ENCODE data around the gene SLC15A1.

DNA sequence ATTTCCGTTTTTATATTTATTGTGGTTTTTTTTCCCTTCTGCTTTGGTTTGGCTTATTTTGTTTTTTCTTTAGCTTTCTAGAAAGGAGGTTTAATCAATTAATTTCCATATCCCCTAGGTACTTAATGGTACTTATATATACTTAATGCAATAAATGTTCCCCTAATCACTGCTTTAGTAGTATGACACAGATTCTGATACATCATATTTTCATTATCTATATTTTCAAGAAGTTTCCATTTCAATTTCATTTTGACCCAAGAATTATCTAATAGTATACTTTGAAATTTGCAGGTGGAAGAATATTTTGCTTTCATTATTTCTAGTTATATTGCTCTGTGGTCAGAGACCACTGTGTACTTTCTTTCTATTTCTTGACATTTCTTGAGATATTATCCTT lies 109.0 kb downstream of the SLC15A1 start:
- TF ChIP-seq, protein P1, sequence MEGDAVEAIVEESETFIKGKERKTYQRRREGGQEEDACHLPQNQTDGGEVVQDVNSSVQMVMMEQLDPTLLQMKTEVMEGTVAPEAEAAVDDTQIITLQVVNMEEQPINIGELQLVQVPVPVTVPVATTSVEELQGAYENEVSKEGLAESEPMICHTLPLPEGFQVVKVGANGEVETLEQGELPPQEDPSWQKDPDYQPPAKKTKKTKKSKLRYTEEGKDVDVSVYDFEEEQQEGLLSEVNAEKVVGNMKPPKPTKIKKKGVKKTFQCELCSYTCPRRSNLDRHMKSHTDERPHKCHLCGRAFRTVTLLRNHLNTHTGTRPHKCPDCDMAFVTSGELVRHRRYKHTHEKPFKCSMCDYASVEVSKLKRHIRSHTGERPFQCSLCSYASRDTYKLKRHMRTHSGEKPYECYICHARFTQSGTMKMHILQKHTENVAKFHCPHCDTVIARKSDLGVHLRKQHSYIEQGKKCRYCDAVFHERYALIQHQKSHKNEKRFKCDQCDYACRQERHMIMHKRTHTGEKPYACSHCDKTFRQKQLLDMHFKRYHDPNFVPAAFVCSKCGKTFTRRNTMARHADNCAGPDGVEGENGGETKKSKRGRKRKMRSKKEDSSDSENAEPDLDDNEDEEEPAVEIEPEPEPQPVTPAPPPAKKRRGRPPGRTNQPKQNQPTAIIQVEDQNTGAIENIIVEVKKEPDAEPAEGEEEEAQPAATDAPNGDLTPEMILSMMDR (conservative IDR thresholded peaks at IDR 0.05): no peak
- TF ChIP-seq ZFX (IDR thresholded peaks at IDR 0.05): no peak
